NCI-H82 treated with DMSO at 0.1 percent for 48 hours (cell line): ENCODE data around the gene BLVRB.
A peak's percentile ranks its signal among the peaks of the same experiment; 100 is the strongest.
"Not testable (repeated sequence)": the region's sequence is repeated elsewhere in the genome, so short reads cannot be mapped to it uniquely, and the experiment has no call there.

Source experiments
- DNase-seq: peaks from one replicate; lab custom pipeline; 2025; ENCODE audit not compliant: unreplicated experiment; lab: John Stamatoyannopoulos, UW

The BLVRB gene

DNA sequence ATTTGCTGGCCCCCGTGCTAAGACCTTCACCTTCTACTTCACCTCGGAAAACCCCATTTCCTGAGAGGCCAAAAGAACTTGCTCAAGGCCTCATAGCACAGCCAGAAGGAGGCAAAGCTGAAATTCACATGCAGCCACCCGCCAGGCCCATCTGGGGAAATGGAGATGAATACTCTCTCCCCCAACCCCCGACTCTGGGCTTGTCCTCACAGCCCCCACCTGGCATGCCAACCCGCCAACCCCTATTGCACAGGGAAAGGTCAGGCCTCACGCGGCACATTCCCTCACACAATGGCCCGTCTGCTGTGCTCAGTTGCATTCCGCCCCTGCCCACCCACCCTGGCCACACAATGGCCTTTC is 55.5 kb downstream of the BLVRB start:
- DNase-seq: no peak

DNA sequence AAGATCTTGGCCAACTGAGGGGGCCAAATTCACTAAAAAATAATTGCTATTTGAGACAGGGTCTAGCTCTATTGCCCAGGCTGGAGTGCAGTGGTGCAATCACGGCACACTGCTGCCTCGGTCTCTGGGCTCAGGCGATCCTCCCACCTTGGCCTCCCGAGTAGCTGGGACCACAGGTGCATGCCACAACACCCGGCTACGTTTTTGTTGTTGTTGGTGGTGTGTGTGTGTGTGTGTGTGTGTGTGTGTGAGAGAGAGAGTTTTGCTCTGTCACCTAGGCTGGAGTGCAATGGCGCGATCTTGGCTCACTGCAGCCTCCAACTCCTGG is 57.0 kb downstream of the BLVRB start:
- DNase-seq: not testable (repeated sequence)

DNA sequence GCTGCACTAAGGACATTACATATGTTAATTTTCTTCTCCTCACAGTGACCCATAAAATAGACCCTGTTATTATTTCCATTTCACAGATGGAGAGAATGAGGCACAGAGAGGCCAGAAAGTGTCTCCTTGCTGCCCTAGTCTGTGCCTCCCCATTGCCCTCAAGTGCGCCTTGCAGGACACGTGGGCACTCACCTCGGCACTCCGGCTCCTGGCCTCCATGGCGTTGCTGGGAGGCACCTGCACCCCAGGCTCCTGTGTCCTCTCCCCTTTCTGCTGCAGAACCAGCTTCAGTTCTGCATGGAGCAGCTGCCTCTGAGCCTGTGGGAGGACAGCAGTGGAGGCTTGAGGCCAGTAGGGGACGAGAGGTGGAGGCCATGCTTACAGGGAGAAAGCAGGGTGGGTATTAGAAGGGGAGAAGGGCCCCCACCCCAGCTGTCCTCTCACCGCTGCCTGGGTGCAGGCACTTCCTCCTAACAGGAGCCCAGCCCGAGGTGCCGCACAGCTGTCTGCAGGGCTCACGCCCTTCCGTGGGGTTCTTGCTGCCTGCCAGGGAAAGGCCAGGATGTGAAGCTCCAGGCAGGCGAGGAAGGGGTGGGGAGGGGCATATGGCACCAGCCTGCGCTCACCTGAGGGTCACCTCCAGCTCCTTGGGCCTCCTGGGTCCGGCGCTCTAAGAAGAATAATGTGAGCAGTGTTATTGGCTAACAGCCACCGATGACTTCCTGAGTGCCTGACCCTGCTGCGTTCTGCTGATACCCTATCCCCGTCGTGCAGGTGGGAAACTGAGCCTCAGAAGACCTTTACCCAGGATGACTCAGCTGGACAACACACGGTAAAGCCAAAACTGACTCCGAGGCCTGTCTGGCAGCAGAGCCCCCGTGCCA is 57.6 kb downstream of the BLVRB start:
- DNase-seq: no peak

GRCh38 chr19:40403262-40403984 is 62.1 kb downstream of the BLVRB start:
- DNase-seq: peak; percentile 80

DNA sequence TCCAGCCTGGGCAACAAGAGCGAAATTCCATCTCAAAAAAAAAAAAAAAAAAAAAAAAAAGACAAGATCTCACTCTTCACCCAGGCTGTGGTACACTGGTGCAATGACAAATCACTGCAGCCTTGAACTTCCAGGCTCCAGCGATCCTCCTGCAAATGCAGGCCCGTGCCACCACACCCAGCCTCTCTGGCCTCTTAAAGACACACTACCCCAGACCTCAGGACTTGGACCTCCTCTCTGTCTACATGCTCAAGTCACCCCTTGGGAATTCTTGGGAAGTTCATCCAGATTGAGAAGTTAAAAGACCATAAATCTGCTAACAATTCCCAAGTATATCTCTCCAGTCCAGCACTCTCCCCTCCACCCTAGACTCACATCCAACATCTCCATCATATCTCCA is 65.0 kb downstream of the BLVRB start:
- no peak for DNase-seq

- peak; percentile 80 for DNase-seq
Measured at GRCh38 chr19:40398417-40399131, 67.0 kb downstream of the BLVRB start.
